GM23338 (cell line): Measurements from ENCODE around the gene ARRDC5. TPM values are rescaled to one million over a fixed set of nuclear protein-coding genes. Genes with fewer than 3 reads are reported as not detected.

Experiments
- ATAC-seq: fragments of 200-7000 bp; cut with Tn5 transposase; 3 replicates; pipeline ENCODE4 v1.9.1; 2020
- DNase-seq: peaks from one replicate; pipeline ENCODE4 v3.0.0-alpha.2; 2015; ENCODE audit warnings: low spot score
- H2AFZ ChIP-seq: fragments of 200-600 bp; sonication (generic); 2 replicates; pipeline ENCODE4 v1.8.0; 2016; ENCODE audit warnings: antibody characterized with exemption, mild to moderate bottlenecking, moderate library complexity
- H3F3A ChIP-seq: fragments of 200-600 bp; sonication (generic); replicated peaks from 2 replicates; pipeline ENCODE4 v1.8.0; 2017; ENCODE audit warnings: antibody characterized with exemption, mixed run types, low read depth
- H3K27ac ChIP-seq: fragments of 200-600 bp; sonication (generic); 2 replicates; pipeline ENCODE4 v1.6.1; 2016; ENCODE audit warnings: low read depth
- H3K27me3 ChIP-seq: fragments of 200-600 bp; sonication (generic); 2 replicates; pipeline ENCODE4 v1.8.0; 2016; ENCODE audit warnings: mild to moderate bottlenecking, mixed run types, moderate library complexity; ENCODE audit not compliant: insufficient read depth
- H3K36me3 ChIP-seq: fragments of 200-600 bp; sonication (generic); 2 replicates; pipeline ENCODE4 v1.8.0; 2016; ENCODE audit warnings: mild to moderate bottlenecking; ENCODE audit not compliant: insufficient read depth
- H3K4me1 ChIP-seq: fragments of 200-600 bp; sonication (generic); 2 replicates; pipeline ENCODE4 v1.8.0; 2016; ENCODE audit warnings: mild to moderate bottlenecking, moderate library complexity; ENCODE audit not compliant: insufficient read depth
- H3K4me2 ChIP-seq: fragments of 200-600 bp; sonication (generic); 2 replicates; pipeline ENCODE4 v1.7.1; 2017; ENCODE audit warnings: mixed run types
- H3K4me3 ChIP-seq: fragments of 200-600 bp; sonication (generic); 2 replicates; pipeline ENCODE4 v1.6.1; 2016; ENCODE audit warnings: mixed run types
- H3K79me2 ChIP-seq: fragments of 200-600 bp; sonication (generic); replicated peaks from 2 replicates; pipeline ENCODE4 v1.8.0; 2017; ENCODE audit warnings: mild to moderate bottlenecking; ENCODE audit not compliant: insufficient read depth
- H3K9me2 ChIP-seq: fragments of 200-600 bp; sonication (generic); 2 replicates; pipeline ENCODE4 v1.8.0; 2017; ENCODE audit not compliant: insufficient read depth
- H4K20me1 ChIP-seq: fragments of 200-600 bp; sonication (generic); replicated peaks from 2 replicates; pipeline ENCODE4 v1.8.0; 2017; ENCODE audit warnings: mild to moderate bottlenecking; ENCODE audit not compliant: insufficient read depth
- H3K27ac Mint-ChIP-seq: 2 replicates; pipeline ENCODE4 v1.8.0; 2020; ENCODE audit warnings: inconsistent platforms, mild to moderate bottlenecking, moderate library complexity, mixed read lengths
- H3K27me3 Mint-ChIP-seq: 3 replicates; pipeline ENCODE4 v1.8.0; 2022; ENCODE audit warnings: low read depth, mild to moderate bottlenecking, moderate library complexity, mixed read lengths, inconsistent platforms; ENCODE audit not compliant: insufficient read depth, poor library complexity
- H3K36me3 Mint-ChIP-seq: 3 replicates; pipeline ENCODE4 v1.8.0; 2021; ENCODE audit warnings: low read depth, mild to moderate bottlenecking, inconsistent platforms, moderate library complexity, mixed read lengths
- H3K4me1 Mint-ChIP-seq: 3 replicates; pipeline ENCODE4 v1.8.0; 2020; ENCODE audit warnings: mild to moderate bottlenecking, inconsistent platforms, mixed read lengths
- H3K4me3 Mint-ChIP-seq: 3 replicates; pipeline ENCODE4 v1.8.0; 2021; ENCODE audit warnings: moderate library complexity, mild to moderate bottlenecking, inconsistent platforms, mixed read lengths
- H3K9me3 Mint-ChIP-seq: 3 replicates; pipeline ENCODE4 v1.8.0; 2020; ENCODE audit warnings: moderate library complexity, mild to moderate bottlenecking, inconsistent platforms, mixed read lengths
- CTCF ChIP-seq, 2 experiments: fragments of 200-600 bp in 1 of 2; sonication (generic) in 1 of 2; conservative IDR thresholded peaks; 2 replicates each; pipeline versions ENCODE4 v1.5.1 to v1.6.1; 2016 to 2017; ENCODE audit warnings: antibody characterized with exemption in 2 of 2, low read depth in 2 of 2, mild to moderate bottlenecking in 2 of 2, moderate library complexity in 1 of 2
- ETS1 ChIP-seq: IDR thresholded peaks from 2 replicates; pipeline ENCODE4 v1.6.1; 2016; ENCODE audit warnings: antibody characterized with exemption
- EZH2 ChIP-seq: fragments of 200-600 bp; sonication (generic); IDR thresholded peaks from one replicate; pipeline ENCODE4 v1.8.0; 2017; ENCODE audit warnings: antibody characterized with exemption, mild to moderate bottlenecking, low read depth; ENCODE audit not compliant: unreplicated experiment
- POLR2AphosphoS5 ChIP-seq: IDR thresholded peaks from 2 replicates; pipeline ENCODE4 v1.6.1; 2016; ENCODE audit warnings: antibody characterized with exemption, low read depth
- ZNF462 ChIP-seq: fragments of 250-450 bp; sonication (Bioruptor Pico); IDR thresholded peaks from 2 replicates; pipeline ENCODE4 v1.5.0; 2020; ENCODE audit warnings: mild to moderate bottlenecking, moderate library complexity
- polyA plus RNA-seq: library from polyadenylated mRNA; unstranded; fragments of >200 nt; fragmentation: Nextera tagmentation; extraction: Ambion mirVana; gene quantifications from 2 replicates; pipeline ENCODE4 v1.2.1, GENCODE V29; 2016
- total RNA-seq: library from RNA; depleted of rRNA; stranded (reverse); fragments of >200 nt; shearing (Covaris generic); gene quantifications from 2 replicates; pipeline ENCODE4 v1.2.3, GENCODE V29; 2014

Gene ARRDC5
- total and polyA plus RNA-seq, 2 experiments from 2014 or later, result not detected

GRCh38 chr19:4847190-4847973, 55.3 kb downstream of the ARRDC5 start:
- H3K4me1 ChIP-seq, result no peaks in the 10 kb centered on the region

More at GRCh38 chr19:4847190-4847973, 55.3 kb downstream of the ARRDC5 start:
- Histone ChIP-seq H3K36me3 (peaks cover 9% of the 10 kb centered on the region; the same call in 1 of the 2 replicates), H4K20me1 (no peaks in the 10 kb centered on the region; the same call in 1 of the 2 replicates), H3K79me2 (no peaks in the 10 kb centered on the region), H3K9me2 (no peaks in the 10 kb centered on the region), H2AFZ (no peak overlapping the region), H3K27ac (no peak overlapping the region), H3K4me3 (no peak overlapping the region), H3K4me2 (no peak overlapping the region), H3K27me3 (no peaks in the 10 kb centered on the region), H3F3A (no peaks in the 10 kb centered on the region)
- no peaks in the 10 kb centered on the region for H3K9me3 Mint-ChIP-seq
- TF ChIP-seq ZNF462 (CRISPR knock-in tag), result no peak
- TF ChIP-seq POLR2AphosphoS5, result no peak
- TF ChIP-seq ETS1, result no peak
- no peak for TF ChIP-seq CTCF (conservative IDR thresholded peaks at IDR 0.05; ENCODE audit: low read depth in 2 of 2)
- TF ChIP-seq EZH2, result no peak
- no peak overlapping the region for H3K27ac Mint-ChIP-seq
- no peak for ATAC-seq
- no peaks in the 10 kb centered on the region for H3K4me1 Mint-ChIP-seq
- peaks cover 13% of the 10 kb centered on the region for H3K27me3 Mint-ChIP-seq
- H3K36me3 Mint-ChIP-seq, result peaks cover 47% of the 10 kb centered on the region; the same call in 2 of the 3 replicates
- no peak for DNase-seq
- H3K4me3 Mint-ChIP-seq, result no peak overlapping the region
